Activated CD8-positive, alpha-beta memory T cell treated with anti-CD3 and anti-CD28 coated beads for 4 hours (primary cell): ENCODE results near the gene ZBTB43.

Source experiments
- DNase-seq, 2 donors: peaks; one replicate each; pipeline ENCODE4 v3.0.0-alpha.2; 2020; ENCODE audit warnings: low read depth in 2 of 2

Gene ZBTB43

DNA sequence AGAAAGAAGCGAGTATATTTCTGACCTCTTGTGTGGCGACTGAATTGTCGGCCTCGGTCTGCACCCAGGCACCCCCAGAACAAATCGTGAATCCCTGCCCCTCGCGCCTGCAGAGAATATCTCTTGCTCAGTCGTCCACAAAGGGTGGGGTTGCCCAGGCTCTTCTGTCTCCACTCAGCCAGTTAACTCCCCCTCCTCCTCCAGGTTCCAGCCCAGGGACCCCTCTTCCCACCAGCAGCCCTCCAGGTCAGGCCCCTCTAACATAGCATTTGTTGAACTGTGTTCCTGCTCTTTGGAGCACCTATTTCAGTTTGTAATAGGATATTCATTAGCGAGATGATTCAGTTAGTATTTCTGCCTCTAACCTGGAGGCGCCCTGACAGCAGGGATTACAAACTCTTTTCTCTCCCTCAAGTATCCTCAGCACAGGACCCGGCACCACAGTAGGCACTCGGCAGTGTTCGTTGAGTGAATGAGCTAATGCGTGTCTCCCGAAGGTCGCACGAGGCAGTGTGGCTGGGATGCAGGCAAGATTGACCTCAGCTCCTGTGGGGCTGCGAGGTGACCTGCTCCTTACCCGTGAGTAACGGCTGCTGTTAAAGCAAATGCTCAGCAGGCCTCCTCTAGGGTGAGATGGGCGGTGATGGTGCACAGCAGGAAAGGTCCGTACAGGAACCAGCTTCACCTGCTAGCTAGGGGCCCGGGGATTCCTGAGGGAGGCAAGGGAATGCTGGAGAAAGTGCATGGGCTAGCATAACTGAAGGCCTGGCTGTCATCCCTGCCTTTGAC lies 81.4 kb downstream of the ZBTB43 start:
- DNase-seq, result no peak

DNA sequence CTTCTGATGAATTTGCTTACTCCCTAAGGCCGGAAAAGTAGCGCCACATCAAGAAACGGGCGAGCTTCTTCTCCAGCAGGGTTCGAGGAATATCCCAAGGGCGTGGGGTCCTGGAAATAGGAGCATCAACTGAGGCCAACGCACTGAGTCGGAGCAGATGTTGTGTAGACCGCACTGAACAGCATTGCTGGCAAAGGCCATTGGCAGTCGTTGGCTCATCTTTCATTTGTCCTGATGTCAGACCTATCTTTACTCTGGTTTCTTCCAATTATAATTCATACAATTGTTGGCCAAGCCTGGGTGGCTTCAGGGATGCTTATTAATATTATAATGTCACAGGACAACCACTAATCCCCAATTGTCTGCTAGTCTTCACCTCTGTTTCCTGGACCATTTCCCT lies 82.1 kb downstream of the ZBTB43 start:
- no peak for DNase-seq
